Lower leg skin (tissue), 4 donors: ENCODE data around the gene CHEK2. TPM values are rescaled to one million over a fixed set of nuclear protein-coding genes. Genes with fewer than 3 reads are reported as not detected.

Experiments
- DNase-seq, 2 donors: peaks; one replicate each; pipeline ENCODE4 v3.0.0-alpha.2; 2019; ENCODE audit warnings: low spot score in 2 of 2
- H3K4me3 ChIP-seq: fragments of 200-600 bp; sonication (generic); 2 replicates; pipeline ENCODE4 v1.5.1; 2017; ENCODE audit warnings: mild to moderate bottlenecking, low read depth; ENCODE audit not compliant: poor library complexity, severe bottlenecking
- POLR2A ChIP-seq, 2 donors: fragments of 450-650 bp; IDR thresholded peaks; one replicate each; pipeline ENCODE4 v1.6.1; 2016 to 2017; ENCODE audit warnings: antibody characterized with exemption in 2 of 2, mild to moderate bottlenecking in 1 of 2, moderate library complexity in 1 of 2
- WGBS, 2 donors: methylation state at CpG; one replicate each; pipeline ENCODE4 v1.1.5; 2018; 5-methylcytosine and 5-hydroxymethylcytosine counted together
- intact Hi-C: fragments of 100-400 bp; cut with DNase I; formaldehyde crosslinking; loops from one replicate; pipeline ENCODE4 v1.15.0; 2023; ENCODE audit warnings: low total_unique reads
- total RNA-seq, 4 donors: library from RNA; depleted of rRNA; stranded (reverse); fragments of >200 nt; gene quantifications; one replicate each; pipeline ENCODE4 v1.1.0, GENCODE V29; 2016
- TF ChIP-seq, protein P1 (sequence below), 3 donors: fragments of 450-650 bp; IDR thresholded peaks; one replicate each; pipeline ENCODE4 v1.5.1; 2016; ENCODE audit warnings: antibody characterized with exemption in 3 of 3, mild to moderate bottlenecking in 3 of 3, moderate library complexity in 2 of 3

CHEK2 gene
- total RNA-seq, 4 donors from 2014 or later, result 3.3 to 12.2 (median 6.1) TPM

- intact Hi-C loops, result no loop called here
- 78 to 82% methylated on average over 7 of the region's 7 CpGs for WGBS, 2 donors
Measured at GRCh38 chr22:28736301-28737155, 5.1 kb downstream of the CHEK2 start.

DNA sequence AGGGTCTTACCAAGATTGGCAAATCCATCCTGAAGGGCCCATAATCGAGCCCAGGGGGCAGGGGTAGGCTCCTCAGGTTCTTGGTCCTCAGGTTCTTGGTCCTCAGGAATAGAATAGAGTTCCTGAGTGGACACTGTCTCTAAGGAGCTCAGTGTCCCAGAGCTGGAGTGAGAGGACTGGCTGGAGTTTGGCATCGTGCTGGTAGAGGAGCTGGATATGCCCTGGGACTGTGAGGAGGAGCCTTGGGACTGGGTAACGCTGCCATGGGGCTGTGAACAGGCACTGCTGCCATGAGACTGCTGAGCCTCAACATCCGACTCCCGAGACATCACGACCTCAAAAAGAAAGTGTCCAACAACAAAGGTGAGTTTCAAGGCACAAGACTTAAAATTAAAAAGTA, 7.2 kb downstream of the CHEK2 start:
- no peak overlapping the region for H3K4me3 ChIP-seq
- no peak for TF ChIP-seq POLR2A (IDR thresholded peaks at IDR 0.05)
- TF ChIP-seq, protein P1, sequence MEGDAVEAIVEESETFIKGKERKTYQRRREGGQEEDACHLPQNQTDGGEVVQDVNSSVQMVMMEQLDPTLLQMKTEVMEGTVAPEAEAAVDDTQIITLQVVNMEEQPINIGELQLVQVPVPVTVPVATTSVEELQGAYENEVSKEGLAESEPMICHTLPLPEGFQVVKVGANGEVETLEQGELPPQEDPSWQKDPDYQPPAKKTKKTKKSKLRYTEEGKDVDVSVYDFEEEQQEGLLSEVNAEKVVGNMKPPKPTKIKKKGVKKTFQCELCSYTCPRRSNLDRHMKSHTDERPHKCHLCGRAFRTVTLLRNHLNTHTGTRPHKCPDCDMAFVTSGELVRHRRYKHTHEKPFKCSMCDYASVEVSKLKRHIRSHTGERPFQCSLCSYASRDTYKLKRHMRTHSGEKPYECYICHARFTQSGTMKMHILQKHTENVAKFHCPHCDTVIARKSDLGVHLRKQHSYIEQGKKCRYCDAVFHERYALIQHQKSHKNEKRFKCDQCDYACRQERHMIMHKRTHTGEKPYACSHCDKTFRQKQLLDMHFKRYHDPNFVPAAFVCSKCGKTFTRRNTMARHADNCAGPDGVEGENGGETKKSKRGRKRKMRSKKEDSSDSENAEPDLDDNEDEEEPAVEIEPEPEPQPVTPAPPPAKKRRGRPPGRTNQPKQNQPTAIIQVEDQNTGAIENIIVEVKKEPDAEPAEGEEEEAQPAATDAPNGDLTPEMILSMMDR (IDR thresholded peaks at IDR 0.05), result no peak
- WGBS, 2 donors, result 79 to 89% methylated on average over 6 of the region's 6 CpGs
- DNase-seq, result no peak
- intact Hi-C loops, result no loop called here

More at GRCh38 chr22:28736301-28737155, 5.1 kb downstream of the CHEK2 start:
- H3K4me3 ChIP-seq, result no peak overlapping the region
- TF ChIP-seq, protein P1 (IDR thresholded peaks at IDR 0.05), result no peak
- TF ChIP-seq POLR2A (IDR thresholded peaks at IDR 0.05), result no peak
- DNase-seq, result no peak

GRCh38 chr22:28730179-28730578, 11.4 kb downstream of the CHEK2 start:
- intact Hi-C loops, result no loop called here
- DNase-seq, result no peak
- 97 to 100% methylated on average over 1 to 3 of the region's 3 CpGs for WGBS, 2 donors
- H3K4me3 ChIP-seq, result no peak overlapping the region
- TF ChIP-seq, protein P1 (IDR thresholded peaks at IDR 0.05), result no peak
- no peak for TF ChIP-seq POLR2A (IDR thresholded peaks at IDR 0.05)

GRCh38 chr22:28728621-28729313, 12.9 kb downstream of the CHEK2 start:
- intact Hi-C loops, result no loop called here
- no peak for TF ChIP-seq POLR2A (IDR thresholded peaks at IDR 0.05)
- TF ChIP-seq, protein P1 (IDR thresholded peaks at IDR 0.05), result no peak
- 94 to 99% methylated on average over 10 of the region's 10 CpGs for WGBS, 2 donors
- DNase-seq, result no peak
- H3K4me3 ChIP-seq, result no peak overlapping the region

DNA sequence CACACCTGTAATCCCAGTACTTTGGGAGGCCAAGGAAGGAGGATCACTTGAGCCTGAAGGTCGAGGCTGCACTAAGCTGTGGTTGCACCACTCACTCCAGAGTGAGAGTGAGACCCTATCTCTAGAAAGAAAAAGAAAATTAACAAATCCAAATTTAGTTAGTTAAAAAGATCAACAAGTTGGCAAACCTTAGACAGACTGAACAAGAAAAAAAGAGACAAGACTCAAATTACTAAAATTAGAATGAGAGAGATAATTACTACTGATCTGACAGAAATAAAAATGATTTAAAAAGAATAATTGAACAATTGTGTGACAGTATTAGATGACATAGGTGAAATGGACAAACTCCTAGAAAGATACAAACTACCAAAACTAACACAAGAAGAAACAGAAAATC, 13.6 kb downstream of the CHEK2 start:
- H3K4me3 ChIP-seq, result no peak overlapping the region
- intact Hi-C loops, result no loop called here
- DNase-seq, result no peak
- WGBS, 2 donors, result 92 to 100% methylated on average over 1 of the region's 1 CpG
- TF ChIP-seq, protein P1 (IDR thresholded peaks at IDR 0.05), result no peak
- TF ChIP-seq POLR2A (IDR thresholded peaks at IDR 0.05), result no peak
